ENCODE results near the gene AIRE. TPM values are rescaled to one million over a fixed set of nuclear protein-coding genes. Genes with fewer than 3 reads are reported as not detected.

The AIRE gene
- polyA plus RNA-seq, 1 donor = 14.3 TPM

GRCh38 chr21:44283948-44284347 lies 1.7 kb upstream of the AIRE start:
- H3K27me3 ChIP-seq (ENCODE audit: control insufficient read depth, insufficient read depth, low read length) = peaks cover 9% of the 10 kb centered on the region
- no peak overlapping the region for H3K4me3 ChIP-seq (ENCODE audit: low read length)
- H3K4me1 ChIP-seq (ENCODE audit: control insufficient read depth, insufficient read depth, low read length) = peaks cover 6% of the 10 kb centered on the region
- H3K27ac ChIP-seq (ENCODE audit: low read length) = no peak overlapping the region
- peaks cover 8% of the 10 kb centered on the region for H3K9me3 ChIP-seq (ENCODE audit: control insufficient read depth, low read depth, low read length)
- no peak for DNase-seq
- no peaks in the 10 kb centered on the region for H3K36me3 ChIP-seq (ENCODE audit: control insufficient read depth, insufficient read depth, low read length)
- no CpG with 5 or more reads among the region's 11 CpGs for WGBS (ENCODE audit: insufficient coverage, low lambda C conversion rate)

DNA sequence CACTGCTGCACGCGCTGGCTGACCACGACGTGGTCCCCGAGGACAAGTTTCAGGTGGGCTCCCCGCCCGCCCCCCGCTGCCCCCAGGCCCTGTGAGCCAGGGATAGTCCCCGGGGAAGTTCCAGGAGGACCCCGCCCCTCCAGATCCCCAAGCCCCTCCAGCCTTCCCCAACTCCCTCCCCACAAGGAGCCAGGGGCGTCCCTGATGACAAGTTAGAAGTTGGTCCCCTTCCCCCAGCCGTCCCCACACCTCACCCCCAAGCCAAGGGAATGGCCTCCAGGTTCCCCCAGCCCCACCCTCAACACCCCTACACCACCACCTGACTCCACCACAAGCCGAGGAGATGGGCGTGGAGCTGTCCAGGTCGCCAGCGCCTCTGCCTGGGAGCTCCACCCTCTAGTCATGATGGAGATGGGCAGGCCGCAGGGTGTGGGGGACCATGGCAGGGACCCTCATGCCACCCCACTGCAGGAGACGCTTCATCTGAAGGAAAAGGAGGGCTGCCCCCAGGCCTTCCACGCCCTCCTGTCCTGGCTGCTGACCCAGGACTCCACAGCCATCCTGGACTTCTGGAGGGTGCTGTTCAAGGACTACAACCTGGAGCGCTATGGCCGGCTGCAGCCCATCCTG lies 525 bp downstream of the AIRE start:
- Histone ChIP-seq H3K27me3 (ENCODE audit: control insufficient read depth, insufficient read depth, low read length) (peaks cover 9% of the 10 kb centered on the region), H3K27ac (ENCODE audit: low read length) (no peak overlapping the region), H3K4me3 (ENCODE audit: low read length) (no peak overlapping the region), H3K9me3 (ENCODE audit: control insufficient read depth, low read depth, low read length) (peaks cover 8% of the 10 kb centered on the region), H3K36me3 (ENCODE audit: control insufficient read depth, insufficient read depth, low read length) (no peaks in the 10 kb centered on the region), H3K4me1 (ENCODE audit: control insufficient read depth, insufficient read depth, low read length) (peaks cover 6% of the 10 kb centered on the region)
- WGBS (ENCODE audit: insufficient coverage, low lambda C conversion rate) = no CpG with 5 or more reads among the region's 21 CpGs
- no peak for DNase-seq

GRCh38 chr21:44286716-44287632 lies 1.3 kb downstream of the AIRE start:
- peaks cover 9% of the 10 kb centered on the region for H3K27me3 ChIP-seq (ENCODE audit: control insufficient read depth, insufficient read depth, low read length)
- H3K4me1 ChIP-seq (ENCODE audit: control insufficient read depth, insufficient read depth, low read length) = peaks cover 6% of the 10 kb centered on the region
- DNase-seq = no peak
- H3K27ac ChIP-seq (ENCODE audit: low read length) = no peak overlapping the region
- no peaks in the 10 kb centered on the region for H3K36me3 ChIP-seq (ENCODE audit: control insufficient read depth, insufficient read depth, low read length)
- no CpG with 5 or more reads among the region's 31 CpGs for WGBS (ENCODE audit: insufficient coverage, low lambda C conversion rate)
- peaks cover 8% of the 10 kb centered on the region for H3K9me3 ChIP-seq (ENCODE audit: control insufficient read depth, low read depth, low read length)
- H3K4me3 ChIP-seq (ENCODE audit: low read length) = no peak overlapping the region

- Histone ChIP-seq H3K27me3 (ENCODE audit: control insufficient read depth, insufficient read depth, low read length) (peaks cover 9% of the 10 kb centered on the region), H3K27ac (ENCODE audit: low read length) (no peak overlapping the region), H3K4me1 (ENCODE audit: control insufficient read depth, insufficient read depth, low read length) (peaks cover 6% of the 10 kb centered on the region), H3K9me3 (ENCODE audit: control insufficient read depth, low read depth, low read length) (peaks cover 8% of the 10 kb centered on the region), H3K36me3 (ENCODE audit: control insufficient read depth, insufficient read depth, low read length) (no peaks in the 10 kb centered on the region), H3K4me3 (ENCODE audit: low read length) (no peak overlapping the region)
- DNase-seq = no peak
- WGBS (ENCODE audit: insufficient coverage, low lambda C conversion rate) = no CpG with 5 or more reads among the region's 23 CpGs
Measured at GRCh38 chr21:44288251-44289110, 2.8 kb downstream of the AIRE start.

- Histone ChIP-seq H3K9me3 (ENCODE audit: control insufficient read depth, low read depth, low read length) (peaks cover 8% of the 10 kb centered on the region), H3K4me1 (ENCODE audit: control insufficient read depth, insufficient read depth, low read length) (peaks cover 6% of the 10 kb centered on the region), H3K36me3 (ENCODE audit: control insufficient read depth, insufficient read depth, low read length) (no peaks in the 10 kb centered on the region), H3K27me3 (ENCODE audit: control insufficient read depth, insufficient read depth, low read length) (peaks cover 9% of the 10 kb centered on the region), H3K27ac (ENCODE audit: low read length) (no peak overlapping the region), H3K4me3 (ENCODE audit: low read length) (no peak overlapping the region)
- DNase-seq = no peak
- WGBS (ENCODE audit: insufficient coverage, low lambda C conversion rate) = no CpG with 5 or more reads among the region's 24 CpGs
Measured at GRCh38 chr21:44289381-44290010, 3.8 kb downstream of the AIRE start.

- peaks cover under 1% of the 10 kb centered on the region for H3K4me1 ChIP-seq (ENCODE audit: control insufficient read depth, insufficient read depth, low read length)
- peaks cover 5% of the 10 kb centered on the region for H3K9me3 ChIP-seq (ENCODE audit: control insufficient read depth, low read depth, low read length)
- no CpG with 5 or more reads among the region's 16 CpGs for WGBS (ENCODE audit: insufficient coverage, low lambda C conversion rate)
- no peak overlapping the region for H3K4me3 ChIP-seq (ENCODE audit: low read length)
- H3K36me3 ChIP-seq (ENCODE audit: control insufficient read depth, insufficient read depth, low read length) = no peaks in the 10 kb centered on the region
- peaks cover 7% of the 10 kb centered on the region for H3K27me3 ChIP-seq (ENCODE audit: control insufficient read depth, insufficient read depth, low read length)
- no peak overlapping the region for H3K27ac ChIP-seq (ENCODE audit: low read length)
- DNase-seq = no peak
Measured at GRCh38 chr21:44290327-44291077, 4.8 kb downstream of the AIRE start.

DNA sequence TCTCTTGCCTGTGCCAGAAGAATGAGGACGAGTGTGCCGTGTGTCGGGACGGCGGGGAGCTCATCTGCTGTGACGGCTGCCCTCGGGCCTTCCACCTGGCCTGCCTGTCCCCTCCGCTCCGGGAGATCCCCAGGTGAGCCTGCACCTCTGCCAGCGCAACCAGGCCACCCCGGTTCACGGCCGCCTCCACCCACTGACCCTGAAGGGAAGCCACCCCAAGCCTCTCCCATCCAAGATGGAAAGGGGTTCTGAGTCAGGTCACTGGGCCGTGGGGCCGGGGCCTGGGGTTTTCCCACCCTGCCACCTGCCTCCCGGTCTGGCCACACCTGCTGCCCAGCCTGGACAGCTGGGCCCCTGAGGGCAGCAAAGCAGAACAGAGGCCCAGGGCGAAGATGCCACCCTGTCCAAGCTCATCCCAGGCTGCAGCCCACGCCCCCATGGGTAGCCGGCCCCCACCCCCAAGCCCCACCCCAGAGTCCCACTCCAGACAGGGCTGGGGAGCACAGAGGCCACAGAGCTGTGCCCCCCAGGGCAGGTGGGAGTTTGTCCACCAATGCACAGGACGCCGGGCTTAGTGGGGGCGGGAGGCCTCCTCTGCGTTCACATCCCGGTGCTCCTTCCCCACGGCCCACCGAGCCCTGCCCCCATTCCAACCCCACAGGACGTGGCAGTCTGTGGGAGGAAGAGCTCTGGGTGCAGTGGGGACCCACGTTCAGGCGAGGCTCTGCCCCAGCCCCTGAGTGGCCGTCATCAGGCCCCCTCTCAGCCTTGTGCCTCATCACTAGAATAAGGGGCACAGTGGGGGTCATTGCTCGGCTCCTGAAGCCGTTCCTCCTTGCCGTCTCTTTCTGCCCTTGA lies 5.6 kb downstream of the AIRE start:
- DNase-seq = no peak

DNA sequence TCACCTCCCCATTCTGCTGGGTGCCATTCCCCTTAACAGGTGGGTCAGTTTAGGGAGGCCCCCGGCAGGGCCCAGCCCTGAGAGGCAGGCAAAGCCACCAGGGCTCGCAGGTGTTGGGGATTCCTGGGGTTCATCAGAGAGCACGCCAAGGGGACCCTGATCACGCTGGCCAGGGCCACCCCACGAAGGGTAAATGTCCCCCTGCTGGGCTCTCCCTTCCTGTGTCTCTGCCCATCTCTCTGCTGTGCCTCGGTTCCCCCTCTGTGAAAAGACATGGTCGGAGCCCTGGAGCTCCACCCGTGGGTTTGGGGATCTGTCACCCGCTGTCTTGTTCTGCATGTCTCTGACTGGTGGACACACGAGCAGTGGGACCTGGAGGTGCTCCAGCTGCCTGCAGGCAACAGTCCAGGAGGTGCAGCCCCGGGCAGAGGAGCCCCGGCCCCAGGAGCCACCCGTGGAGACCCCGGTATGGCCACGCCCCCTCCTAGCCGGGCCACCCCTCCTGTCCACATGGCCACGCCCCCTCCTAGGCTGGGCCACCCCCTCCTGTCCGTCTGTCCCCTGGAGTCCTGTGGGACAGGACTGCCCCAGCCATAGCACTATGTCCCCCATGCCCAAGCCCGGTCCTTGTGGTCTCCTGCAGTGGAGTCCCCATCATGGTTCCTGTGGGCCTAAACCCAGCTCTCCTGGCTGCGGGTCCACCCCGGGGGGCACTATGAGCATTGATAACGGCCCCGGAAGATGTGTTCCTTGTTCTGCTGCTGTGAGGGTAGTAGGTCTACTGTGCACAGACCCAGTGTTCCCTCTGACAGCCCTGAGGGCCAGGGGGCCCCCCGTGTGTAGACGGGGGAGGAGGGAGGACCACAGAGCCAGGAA lies 6.5 kb downstream of the AIRE start:
- no peak for DNase-seq
- Histone ChIP-seq H3K9me3 (ENCODE audit: control insufficient read depth, low read depth, low read length) (no peaks in the 10 kb centered on the region), H3K27me3 (ENCODE audit: control insufficient read depth, insufficient read depth, low read length) (no peaks in the 10 kb centered on the region), H3K36me3 (ENCODE audit: control insufficient read depth, insufficient read depth, low read length) (no peaks in the 10 kb centered on the region), H3K4me1 (ENCODE audit: control insufficient read depth, insufficient read depth, low read length) (no peaks in the 10 kb centered on the region), H3K27ac (ENCODE audit: low read length) (no peak overlapping the region), H3K4me3 (ENCODE audit: low read length) (no peak overlapping the region)
- WGBS (ENCODE audit: insufficient coverage, low lambda C conversion rate) = no CpG with 5 or more reads among the region's 25 CpGs

More for the DNA sequence above, 5.6 kb downstream of the AIRE start:
- Histone ChIP-seq H3K27ac (ENCODE audit: low read length) (no peak overlapping the region), H3K9me3 (ENCODE audit: control insufficient read depth, low read depth, low read length) (peaks cover 3% of the 10 kb centered on the region), H3K27me3 (ENCODE audit: control insufficient read depth, insufficient read depth, low read length) (peaks cover 5% of the 10 kb centered on the region), H3K36me3 (ENCODE audit: control insufficient read depth, insufficient read depth, low read length) (no peaks in the 10 kb centered on the region), H3K4me1 (ENCODE audit: control insufficient read depth, insufficient read depth, low read length) (no peaks in the 10 kb centered on the region), H3K4me3 (ENCODE audit: low read length) (no peak overlapping the region)
- WGBS (ENCODE audit: insufficient coverage, low lambda C conversion rate) = no CpG with 5 or more reads among the region's 33 CpGs

All from large intestine (tissue), 3 donors.